SU-DHL-6 (cell line): ENCODE data around the gene AGFG1.

Experiments
- H2AFZ ChIP-seq: fragments of 200-600 bp; sonication (generic); 2 replicates; pipeline ENCODE4 v1.6.1; 2014; ENCODE audit warnings: low read depth, mild to moderate bottlenecking, moderate library complexity, mixed read lengths, antibody characterized with exemption, low read length; ENCODE audit not compliant: severe bottlenecking
- H3F3A ChIP-seq: fragments of 200-600 bp; shearing (Covaris generic); 2 replicates; pipeline ENCODE4 v1.6.0; 2016; ENCODE audit warnings: antibody characterized with exemption, mild to moderate bottlenecking; ENCODE audit not compliant: insufficient read depth
- H3K27ac ChIP-seq: fragments of 200-600 bp; sonication (generic); 2 replicates; pipeline ENCODE4 v1.5.1; 2016; ENCODE audit warnings: low read depth, mild to moderate bottlenecking, low read length, moderate library complexity, mixed read lengths
- H3K27me3 ChIP-seq: fragments of 200-600 bp; sonication (generic), shearing (Covaris generic); 2 replicates; pipeline ENCODE4 v1.6.0; 2014; ENCODE audit warnings: mild to moderate bottlenecking, low read length
- H3K36me3 ChIP-seq: fragments of 200-600 bp; sonication (generic); 2 replicates; pipeline ENCODE4 v1.6.1; 2014; ENCODE audit warnings: mild to moderate bottlenecking, low read length, mixed read lengths
- H3K4me2 ChIP-seq: fragments of 300-600, 200-600 bp; shearing (Covaris generic), sonication (generic); 2 replicates; pipeline ENCODE4 v1.6.0; 2014; ENCODE audit warnings: low read length, low read depth, mild to moderate bottlenecking; ENCODE audit not compliant: poor library complexity, severe bottlenecking
- H3K4me3 ChIP-seq: fragments of 200-600 bp; sonication (generic); 2 replicates; pipeline ENCODE4 v1.5.1; 2014; ENCODE audit warnings: antibody characterized with exemption, low read length, mild to moderate bottlenecking, mixed read lengths; ENCODE audit not compliant: insufficient read depth, poor library complexity, severe bottlenecking
- H3K79me2 ChIP-seq: fragments of 200-600 bp; sonication (generic); 2 replicates; pipeline ENCODE4 v1.6.1; 2014; ENCODE audit warnings: mild to moderate bottlenecking, low read length, moderate library complexity; ENCODE audit not compliant: insufficient read depth
- H3K9ac ChIP-seq: fragments of 200-600 bp; sonication (generic); 2 replicates; pipeline ENCODE4 v1.7.0; 2014; ENCODE audit warnings: mild to moderate bottlenecking, low read length
- H3K9me2 ChIP-seq: fragments of 200-600 bp; sonication (generic); replicated peaks from 2 replicates; pipeline ENCODE4 v1.6.1; 2014; ENCODE audit warnings: low read length; ENCODE audit not compliant: insufficient read depth
- H3K9me3 ChIP-seq: fragments of 200-600 bp; sonication (generic); 2 replicates; pipeline ENCODE4 v1.6.1; 2014; ENCODE audit warnings: low read length, mixed read lengths; ENCODE audit not compliant: insufficient read depth
- H4K20me1 ChIP-seq: fragments of 200-600 bp; sonication (generic); 2 replicates; pipeline ENCODE4 v1.6.1; 2014; ENCODE audit warnings: low read depth, mild to moderate bottlenecking, antibody characterized with exemption, low read length, moderate library complexity, mixed read lengths
- CTCF ChIP-seq: fragments of 200-600 bp; sonication (generic); IDR thresholded peaks from one replicate; pipeline ENCODE4 v1.5.1; 2017; ENCODE audit warnings: antibody characterized with exemption, mild to moderate bottlenecking, low read length, moderate library complexity; ENCODE audit not compliant: insufficient read depth, poor library complexity, severe bottlenecking
- EZH2phosphoT487 ChIP-seq: fragments of 200-600 bp; sonication (generic), shearing (Covaris generic); conservative IDR thresholded peaks from 2 replicates; pipeline ENCODE4 v1.6.1; 2018; ENCODE audit warnings: mild to moderate bottlenecking, antibody characterized with exemption, low read length, moderate library complexity, mixed read lengths

The AGFG1 gene

GRCh38 chr2:227473122-227473461 is 1.1 kb downstream of the AGFG1 start:
- peak overlapping the region; percentile 92 for H3K4me3 ChIP-seq
- peaks cover 7% of the 10 kb centered on the region; the same call in 1 of the 2 replicates for H3F3A ChIP-seq
- no peak overlapping the region for H2AFZ ChIP-seq
- peaks cover 58% of the 10 kb centered on the region for H3K79me2 ChIP-seq
- TF ChIP-seq EZH2phosphoT487 (no peak), CTCF (no peak)
- no peak overlapping the region for H3K27ac ChIP-seq
- peaks cover 37% of the 10 kb centered on the region for H4K20me1 ChIP-seq
- no peaks in the 10 kb centered on the region for H3K27me3 ChIP-seq
- H3K4me2 ChIP-seq, result peak overlapping the region; percentile 99
- no peaks in the 10 kb centered on the region for H3K9me2 ChIP-seq
- H3K9me3 ChIP-seq, result no peaks in the 10 kb centered on the region
- H3K36me3 ChIP-seq, result no peaks in the 10 kb centered on the region
- H3K9ac ChIP-seq, result peak overlapping the region; percentile 91

DNA sequence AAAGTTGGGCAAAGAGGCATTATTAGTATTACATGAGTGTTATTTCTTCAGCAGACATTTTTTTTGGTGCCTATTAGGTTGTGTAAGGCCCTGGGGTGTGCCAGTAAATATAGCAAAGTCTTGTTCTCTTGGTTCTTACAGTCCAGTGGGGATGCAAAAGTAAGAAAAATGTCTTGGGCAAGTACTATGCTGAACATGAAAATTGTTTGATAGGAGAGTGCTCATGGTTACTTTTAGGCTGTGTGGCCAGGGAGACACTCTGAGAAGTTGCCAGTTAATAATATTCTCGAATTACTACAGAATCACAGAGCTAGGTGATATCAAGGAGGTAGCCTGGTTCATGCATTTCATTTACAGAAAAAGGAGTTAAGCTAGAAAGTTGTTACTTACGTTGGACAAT is 1.9 kb downstream of the AGFG1 start:
- Histone ChIP-seq H3K9me3 (no peaks in the 10 kb centered on the region), H3K9me2 (no peaks in the 10 kb centered on the region), H2AFZ (no peak overlapping the region), H3K36me3 (no peaks in the 10 kb centered on the region), H4K20me1 (peaks cover 37% of the 10 kb centered on the region), H3K79me2 (peaks cover 64% of the 10 kb centered on the region), H3K27ac (0 out of 2 replicates have a peak overlapping the region, but pooled peaks have one; percentile 1), H3K9ac (peak overlapping the region; percentile 91; the same call in 1 of the 2 replicates), H3K27me3 (no peaks in the 10 kb centered on the region), H3F3A (peaks cover 7% of the 10 kb centered on the region; the same call in 1 of the 2 replicates), H3K4me2 (peak overlapping the region; percentile 99), H3K4me3 (peak overlapping the region; percentile 92)
- no peak for TF ChIP-seq CTCF
- TF ChIP-seq EZH2phosphoT487, result no peak

- TF ChIP-seq EZH2phosphoT487 (no peak), CTCF (no peak)
- peaks cover 68% of the 10 kb centered on the region for H3K79me2 ChIP-seq
- no peaks in the 10 kb centered on the region for H3K9me2 ChIP-seq
- peaks cover 7% of the 10 kb centered on the region; the same call in 1 of the 2 replicates for H3F3A ChIP-seq
- peaks cover 37% of the 10 kb centered on the region for H4K20me1 ChIP-seq
- peak overlapping the region; percentile 99 for H3K4me2 ChIP-seq
- no peaks in the 10 kb centered on the region for H3K9me3 ChIP-seq
- no peak overlapping the region for H3K9ac ChIP-seq
- no peak overlapping the region for H3K27ac ChIP-seq
- no peak overlapping the region for H2AFZ ChIP-seq
- no peaks in the 10 kb centered on the region for H3K36me3 ChIP-seq
- H3K4me3 ChIP-seq, result no peak overlapping the region
- H3K27me3 ChIP-seq, result no peaks in the 10 kb centered on the region
Observed at GRCh38 chr2:227474410-227474809, 2.5 kb downstream of the AGFG1 start.
